Measurements from ENCODE around the gene DVL2.
"Not testable (repeated sequence)": the region's sequence is repeated elsewhere in the genome, so short reads cannot be mapped to it uniquely, and the experiment has no call there.

- TF ChIP-seq POLR2A, POLR2AphosphoS5 (IDR thresholded peaks at IDR 0.05): not testable (repeated sequence)
- TF ChIP-seq, protein P1, sequence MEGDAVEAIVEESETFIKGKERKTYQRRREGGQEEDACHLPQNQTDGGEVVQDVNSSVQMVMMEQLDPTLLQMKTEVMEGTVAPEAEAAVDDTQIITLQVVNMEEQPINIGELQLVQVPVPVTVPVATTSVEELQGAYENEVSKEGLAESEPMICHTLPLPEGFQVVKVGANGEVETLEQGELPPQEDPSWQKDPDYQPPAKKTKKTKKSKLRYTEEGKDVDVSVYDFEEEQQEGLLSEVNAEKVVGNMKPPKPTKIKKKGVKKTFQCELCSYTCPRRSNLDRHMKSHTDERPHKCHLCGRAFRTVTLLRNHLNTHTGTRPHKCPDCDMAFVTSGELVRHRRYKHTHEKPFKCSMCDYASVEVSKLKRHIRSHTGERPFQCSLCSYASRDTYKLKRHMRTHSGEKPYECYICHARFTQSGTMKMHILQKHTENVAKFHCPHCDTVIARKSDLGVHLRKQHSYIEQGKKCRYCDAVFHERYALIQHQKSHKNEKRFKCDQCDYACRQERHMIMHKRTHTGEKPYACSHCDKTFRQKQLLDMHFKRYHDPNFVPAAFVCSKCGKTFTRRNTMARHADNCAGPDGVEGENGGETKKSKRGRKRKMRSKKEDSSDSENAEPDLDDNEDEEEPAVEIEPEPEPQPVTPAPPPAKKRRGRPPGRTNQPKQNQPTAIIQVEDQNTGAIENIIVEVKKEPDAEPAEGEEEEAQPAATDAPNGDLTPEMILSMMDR (IDR thresholded peaks at IDR 0.05): not testable (repeated sequence)
These were observed 52.2 kb downstream of the DVL2 start for GRCh38 chr17:7182101-7182500.

Measured in sigmoid colon (tissue), 4 donors.